Osteoblast (primary cell): Measurements from ENCODE around the gene EHD4. TPM values are rescaled to one million over a fixed set of nuclear protein-coding genes. Genes with fewer than 3 reads are reported as not detected.

ENCODE experiments used
- DNase-seq: peaks from one replicate; pipeline ENCODE4 v3.0.0; 2011; ENCODE audit warnings: low spot score, mixed read lengths; ENCODE audit not compliant: insufficient read length; ENCODE audit errors: missing footprints
- H2AFZ ChIP-seq: 2 replicates; pipeline ENCODE4 v1.6.0; 2011; ENCODE audit warnings: mild to moderate bottlenecking, low read length
- H3K27ac ChIP-seq: 2 replicates; pipeline ENCODE4 v1.5.1; 2011; ENCODE audit warnings: mild to moderate bottlenecking, low read depth, low read length, moderate library complexity
- H3K27me3 ChIP-seq: 2 replicates; pipeline ENCODE4 v1.6.0; 2012; ENCODE audit warnings: mild to moderate bottlenecking, control low read depth, inconsistent platforms, low read length, moderate library complexity; ENCODE audit not compliant: insufficient read depth
- H3K36me3 ChIP-seq: 2 replicates; pipeline ENCODE4 v1.5.1; 2011; ENCODE audit warnings: mild to moderate bottlenecking, low read length, control low read depth, moderate library complexity; ENCODE audit not compliant: insufficient read depth
- H3K4me1 ChIP-seq: 2 replicates; pipeline ENCODE4 v1.5.1; 2011; ENCODE audit warnings: mild to moderate bottlenecking, low read length, control low read depth, moderate library complexity; ENCODE audit not compliant: insufficient read depth
- H3K4me2 ChIP-seq: 2 replicates; pipeline ENCODE4 v1.6.0; 2011; ENCODE audit warnings: mild to moderate bottlenecking, low read length; ENCODE audit not compliant: insufficient read depth
- H3K4me3 ChIP-seq: fragments of 200-600 bp; sonication (generic); 3 replicates; pipeline ENCODE4 v1.5.1; 2012; ENCODE audit warnings: mild to moderate bottlenecking, low read length, inconsistent platforms; ENCODE audit not compliant: insufficient read depth
- H3K79me2 ChIP-seq: 2 replicates; pipeline ENCODE4 v1.6.0; 2012; ENCODE audit warnings: mild to moderate bottlenecking, low read length, control low read depth, inconsistent platforms; ENCODE audit not compliant: insufficient read depth
- H3K9me3 ChIP-seq: 2 replicates; pipeline ENCODE4 v1.5.1; 2011; ENCODE audit warnings: low read depth, low read length, control low read depth
- H4K20me1 ChIP-seq: 2 replicates; pipeline ENCODE4 v1.6.0; 2012; ENCODE audit warnings: mild to moderate bottlenecking, low read length, control low read depth; ENCODE audit not compliant: insufficient read depth
- CTCF ChIP-seq: IDR thresholded peaks from 2 replicates; pipeline ENCODE4 v1.5.1; 2011; ENCODE audit warnings: mild to moderate bottlenecking, low read depth, low read length, moderate library complexity; ENCODE audit errors: extremely low read depth
- total RNA-seq: library from RNA; depleted of rRNA; stranded (reverse); fragments of >200 nt; gene quantifications from 2 replicates; pipeline ENCODE4 v1.2.3, GENCODE V29; 2012

The EHD4 gene
- total RNA-seq, 1 donor = 15.9 TPM

- Histone ChIP-seq H3K27me3 (no peaks in the 10 kb centered on the region), H3K4me3 (no peak overlapping the region), H3K4me1 (peaks cover 37% of the 10 kb centered on the region), H3K36me3 (peaks cover 12% of the 10 kb centered on the region), H3K79me2 (peaks cover 5% of the 10 kb centered on the region), H4K20me1 (peaks cover 32% of the 10 kb centered on the region), H3K9me3 (no peaks in the 10 kb centered on the region), H2AFZ (no peak overlapping the region), H3K27ac (no peak overlapping the region), H3K4me2 (no peak overlapping the region)
- TF ChIP-seq CTCF = no peak
- no peak for DNase-seq
These were observed 45.9 kb downstream of the EHD4 start for GRCh38 chr15:41926185-41927056.

- Histone ChIP-seq H3K36me3 (peaks cover 12% of the 10 kb centered on the region), H3K79me2 (peaks cover 5% of the 10 kb centered on the region)
These were observed 47.2 kb downstream of the EHD4 start for GRCh38 chr15:41925086-41925608.

GRCh38 chr15:41923401-41923997 lies 48.9 kb downstream of the EHD4 start:
- H3K4me3 ChIP-seq = no peak overlapping the region
- no peaks in the 10 kb centered on the region for H3K79me2 ChIP-seq
- TF ChIP-seq CTCF = no peak
- H4K20me1 ChIP-seq = peaks cover 49% of the 10 kb centered on the region
- peaks cover 30% of the 10 kb centered on the region for H3K4me1 ChIP-seq
- peaks cover 17% of the 10 kb centered on the region for H3K36me3 ChIP-seq
- no peak overlapping the region for H2AFZ ChIP-seq
- no peak overlapping the region for H3K27ac ChIP-seq
- H3K27me3 ChIP-seq = no peaks in the 10 kb centered on the region
- DNase-seq = no peak
- H3K9me3 ChIP-seq = no peaks in the 10 kb centered on the region
- H3K4me2 ChIP-seq = no peak overlapping the region

More at GRCh38 chr15:41925086-41925608, 47.2 kb downstream of the EHD4 start:
- Histone ChIP-seq H3K9me3 (no peaks in the 10 kb centered on the region), H3K4me1 (peaks cover 38% of the 10 kb centered on the region), H3K4me3 (no peak overlapping the region), H2AFZ (no peak overlapping the region), H4K20me1 (peaks cover 41% of the 10 kb centered on the region), H3K4me2 (no peak overlapping the region), H3K27ac (no peak overlapping the region), H3K27me3 (no peaks in the 10 kb centered on the region)
- DNase-seq = no peak
- TF ChIP-seq CTCF = no peak

- H3K4me1 ChIP-seq = peaks cover 36% of the 10 kb centered on the region
- no peaks in the 10 kb centered on the region for H3K9me3 ChIP-seq
- TF ChIP-seq CTCF = no peak
- H3K27me3 ChIP-seq = no peaks in the 10 kb centered on the region
- H3K36me3 ChIP-seq = peaks cover 17% of the 10 kb centered on the region
- H3K27ac ChIP-seq = no peak overlapping the region
- no peak for DNase-seq
- H2AFZ ChIP-seq = no peak overlapping the region
- no peak overlapping the region for H3K4me2 ChIP-seq
- no peaks in the 10 kb centered on the region for H3K79me2 ChIP-seq
- no peak overlapping the region for H3K4me3 ChIP-seq
- H4K20me1 ChIP-seq = peaks cover 61% of the 10 kb centered on the region
These were observed 50.0 kb downstream of the EHD4 start for GRCh38 chr15:41922353-41922752.
